Esophagus squamous epithelium (tissue), 4 donors: ENCODE measurements around the gene ILKAP.

Experiments
- POLR2A ChIP-seq, 4 donors: fragments of 450-650 bp; IDR thresholded peaks; one replicate each; pipeline ENCODE4 v1.6.1; 2017; ENCODE audit warnings: antibody characterized with exemption in 4 of 4, mild to moderate bottlenecking in 4 of 4, moderate library complexity in 3 of 4
- TF ChIP-seq, protein P1 (sequence below), 6 experiments: fragments of 450-650 bp in 4 of 6; fragments of 200-600 bp in 2 of 6; sonication (generic) in 2 of 6; IDR thresholded peaks; one replicate each; pipeline ENCODE4 v1.5.1; 2016 to 2019; ENCODE audit warnings: antibody characterized with exemption in 6 of 6, mild to moderate bottlenecking in 4 of 6, moderate library complexity in 4 of 6

DNA sequence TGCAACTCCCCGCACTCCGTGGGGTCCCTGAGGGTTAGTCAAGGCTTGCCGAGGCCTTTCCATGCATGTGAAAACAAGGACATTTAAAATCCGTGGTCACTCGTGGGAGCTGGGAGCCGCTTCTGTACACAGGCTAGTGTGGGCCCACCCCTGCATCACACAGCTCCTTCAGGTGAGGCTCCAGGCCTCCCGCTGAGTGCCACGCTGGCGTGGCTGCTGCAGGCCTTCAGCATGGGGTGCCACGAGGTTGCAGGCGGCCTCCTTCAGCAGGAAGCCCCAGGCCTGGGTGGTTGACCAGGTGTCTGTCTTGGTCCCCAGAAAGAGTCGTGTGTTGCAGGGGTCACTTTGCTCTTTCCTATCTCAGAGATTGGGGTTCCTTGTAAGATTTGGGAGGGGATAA, 58.4 kb downstream of the ILKAP start:
- TF ChIP-seq, protein P1, sequence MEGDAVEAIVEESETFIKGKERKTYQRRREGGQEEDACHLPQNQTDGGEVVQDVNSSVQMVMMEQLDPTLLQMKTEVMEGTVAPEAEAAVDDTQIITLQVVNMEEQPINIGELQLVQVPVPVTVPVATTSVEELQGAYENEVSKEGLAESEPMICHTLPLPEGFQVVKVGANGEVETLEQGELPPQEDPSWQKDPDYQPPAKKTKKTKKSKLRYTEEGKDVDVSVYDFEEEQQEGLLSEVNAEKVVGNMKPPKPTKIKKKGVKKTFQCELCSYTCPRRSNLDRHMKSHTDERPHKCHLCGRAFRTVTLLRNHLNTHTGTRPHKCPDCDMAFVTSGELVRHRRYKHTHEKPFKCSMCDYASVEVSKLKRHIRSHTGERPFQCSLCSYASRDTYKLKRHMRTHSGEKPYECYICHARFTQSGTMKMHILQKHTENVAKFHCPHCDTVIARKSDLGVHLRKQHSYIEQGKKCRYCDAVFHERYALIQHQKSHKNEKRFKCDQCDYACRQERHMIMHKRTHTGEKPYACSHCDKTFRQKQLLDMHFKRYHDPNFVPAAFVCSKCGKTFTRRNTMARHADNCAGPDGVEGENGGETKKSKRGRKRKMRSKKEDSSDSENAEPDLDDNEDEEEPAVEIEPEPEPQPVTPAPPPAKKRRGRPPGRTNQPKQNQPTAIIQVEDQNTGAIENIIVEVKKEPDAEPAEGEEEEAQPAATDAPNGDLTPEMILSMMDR (IDR thresholded peaks at IDR 0.05): no peak
- no peak for TF ChIP-seq POLR2A (IDR thresholded peaks at IDR 0.05)
